ENCODE measurements around the gene E2F6.

The E2F6 gene

GRCh38 chr2:11427224-11427623 lies 38.7 kb downstream of the E2F6 start:
- H3K27me3 ChIP-seq (ENCODE audit: insufficient read depth, poor library complexity, severe bottlenecking): no peaks in the 10 kb centered on the region
- DNase-seq (ENCODE audit: low read depth in 1 of 2, low spot score in 1 of 2): no peak
- H3K4me3 ChIP-seq (replicated peaks; ENCODE audit: insufficient read depth, low read length): no peak overlapping the region
- TF ChIP-seq REST (IDR thresholded peaks at IDR 0.05; ENCODE audit: insufficient replicate concordance, low read depth): no peak
- no peak for TF ChIP-seq GABPA (IDR thresholded peaks at IDR 0.05; ENCODE audit: low read depth)
- TF ChIP-seq CTCF (IDR thresholded peaks at IDR 0.05; ENCODE audit: insufficient read depth, low read length): no peak
- no peak for TF ChIP-seq POLR2AphosphoS5 (IDR thresholded peaks at IDR 0.05; ENCODE audit: low read depth)
- TF ChIP-seq SPI1 (IDR thresholded peaks at IDR 0.05; ENCODE audit: borderline replicate concordance, low read depth): no peak
- H3K27ac ChIP-seq (replicated peaks): no peak overlapping the region

- H3K27ac ChIP-seq (replicated peaks): no peak overlapping the region
- no peak for DNase-seq (ENCODE audit: low read depth in 1 of 2, low spot score in 1 of 2)
- no peaks in the 10 kb centered on the region for H3K27me3 ChIP-seq (ENCODE audit: insufficient read depth, poor library complexity, severe bottlenecking)
- TF ChIP-seq POLR2AphosphoS5 (IDR thresholded peaks at IDR 0.05; ENCODE audit: low read depth) (no peak), SPI1 (IDR thresholded peaks at IDR 0.05; ENCODE audit: borderline replicate concordance, low read depth) (no peak), GABPA (IDR thresholded peaks at IDR 0.05; ENCODE audit: low read depth) (no peak), CTCF (IDR thresholded peaks at IDR 0.05; ENCODE audit: insufficient read depth, low read length) (no peak), REST (IDR thresholded peaks at IDR 0.05; ENCODE audit: insufficient replicate concordance, low read depth) (no peak)
- H3K4me3 ChIP-seq (replicated peaks; ENCODE audit: insufficient read depth, low read length): no peak overlapping the region
Observed at GRCh38 chr2:11422901-11423435, 43.0 kb downstream of the E2F6 start.

- Histone ChIP-seq H3K27ac (replicated peaks) (no peak overlapping the region), H3K4me3 (replicated peaks; ENCODE audit: insufficient read depth, low read length) (no peak overlapping the region), H3K27me3 (ENCODE audit: insufficient read depth, poor library complexity, severe bottlenecking) (no peaks in the 10 kb centered on the region)
- no peak for TF ChIP-seq GABPA (IDR thresholded peaks at IDR 0.05; ENCODE audit: low read depth)
- no peak for TF ChIP-seq REST (IDR thresholded peaks at IDR 0.05; ENCODE audit: insufficient replicate concordance, low read depth)
- no peak for TF ChIP-seq SPI1 (IDR thresholded peaks at IDR 0.05; ENCODE audit: borderline replicate concordance, low read depth)
- TF ChIP-seq CTCF (IDR thresholded peaks at IDR 0.05; ENCODE audit: insufficient read depth, low read length): no peak
- no peak for TF ChIP-seq POLR2AphosphoS5 (IDR thresholded peaks at IDR 0.05; ENCODE audit: low read depth)
- DNase-seq (ENCODE audit: low read depth in 1 of 2, low spot score in 1 of 2): no peak
Observed at GRCh38 chr2:11422491-11422865, 43.5 kb downstream of the E2F6 start.
